HepG2 (cell line): ENCODE results near the gene POLRMT. TPM values are rescaled to one million over a fixed set of nuclear protein-coding genes. Genes with fewer than 3 reads are reported as not detected.

ENCODE experiments used
- CHCHD3 ChIP-seq: sonication (generic); formaldehyde crosslinking; IDR thresholded peaks from 2 replicates; pipeline ENCODE4 v1.8.0; 2022; ENCODE audit warnings: mild to moderate bottlenecking, missing genetic modification reagents, moderate library complexity
- CHD2 ChIP-seq: IDR thresholded peaks from 2 replicates; pipeline ENCODE4 v1.6.1; 2011; ENCODE audit warnings: low read depth, low read length, improper control_type of control experiment
- JUN ChIP-seq: sonication (generic); formaldehyde crosslinking; IDR thresholded peaks from 2 replicates; pipeline ENCODE4 v1.4.0; 2020; ENCODE audit warnings: mild to moderate bottlenecking, missing genetic modification reagents
- KDM6A ChIP-seq: IDR thresholded peaks from 2 replicates; pipeline ENCODE4 v1.6.1; 2016; ENCODE audit warnings: low read depth
- MBD4 ChIP-seq: IDR thresholded peaks from 2 replicates; pipeline ENCODE4 v1.6.1; 2012; ENCODE audit warnings: low read length, inconsistent platforms, borderline replicate concordance
- MIER3 ChIP-seq: IDR thresholded peaks from 2 replicates; pipeline ENCODE4 v1.6.1; 2016; ENCODE audit warnings: missing compliant biosample characterization, borderline replicate concordance
- NFIB ChIP-seq: sonication (generic); formaldehyde crosslinking; IDR thresholded peaks from 2 replicates; pipeline ENCODE4 v1.9.0; 2021; ENCODE audit warnings: missing genetic modification reagents, mild to moderate bottlenecking, borderline replicate concordance
- RAD21 ChIP-seq: fragments of 450-650 bp; formaldehyde crosslinking; IDR thresholded peaks from 2 replicates; pipeline ENCODE4 v1.5.0; 2020; ENCODE audit warnings: mild to moderate bottlenecking
- RXRA ChIP-seq: sonication (generic); formaldehyde crosslinking; IDR thresholded peaks from 2 replicates; pipeline ENCODE4 v1.5.1; 2020; ENCODE audit warnings: missing genetic modification reagents
- SIX4 ChIP-seq: sonication (generic); formaldehyde crosslinking; IDR thresholded peaks from 2 replicates; pipeline ENCODE4 v1.4.0; 2020; ENCODE audit warnings: missing genetic modification reagents
- SRY ChIP-seq: sonication (generic); formaldehyde crosslinking; IDR thresholded peaks from 2 replicates; pipeline ENCODE4 v1.8.0; 2022; ENCODE audit warnings: mild to moderate bottlenecking, missing genetic modification reagents
- TBX3 ChIP-seq: fragments of 450-650 bp; IDR thresholded peaks from 2 replicates; pipeline ENCODE4 v1.6.1; 2017; ENCODE audit warnings: antibody characterized with exemption, mild to moderate bottlenecking, inconsistent platforms, borderline replicate concordance
- TCF7 ChIP-seq: sonication (generic); IDR thresholded peaks from 2 replicates; pipeline ENCODE4 v1.6.1; 2016; ENCODE audit warnings: antibody characterized with exemption, low read depth
- ZFAT ChIP-seq: sonication (generic); formaldehyde crosslinking; conservative IDR thresholded peaks from 2 replicates; pipeline ENCODE4 v1.8.1; 2023; ENCODE audit warnings: missing genetic modification reagents, inconsistent platforms
- ZNF34 ChIP-seq: sonication (generic); formaldehyde crosslinking; IDR thresholded peaks from 2 replicates; pipeline ENCODE4 v1.4.0; 2020; ENCODE audit warnings: mild to moderate bottlenecking, missing genetic modification reagents, borderline replicate concordance
- ZNF644 ChIP-seq: IDR thresholded peaks from 2 replicates; pipeline ENCODE4 v1.6.1; 2016; ENCODE audit warnings: low read depth
- ZNF749 ChIP-seq: sonication (generic); formaldehyde crosslinking; IDR thresholded peaks from 2 replicates; pipeline ENCODE4 v1.8.0; 2022; ENCODE audit warnings: mild to moderate bottlenecking, missing genetic modification reagents, moderate library complexity, borderline replicate concordance
- ZNF839 ChIP-seq: sonication (generic); formaldehyde crosslinking; IDR thresholded peaks from 2 replicates; pipeline ENCODE4 v1.4.0; 2020; ENCODE audit warnings: missing genetic modification reagents, mild to moderate bottlenecking, borderline replicate concordance
- polyA plus RNA-seq, 8 experiments: library from polyadenylated mRNA; depleted of rRNA in 3 of 8; stranded (reverse) in 7 of 8; unstranded in 1 of 8; fragments of >200 nt; fragmentation: Illumina TruSeq in 4 of 8; extraction: Trizol in 4 of 8; gene quantifications; 2 replicates each; pipeline versions ENCODE4 v1.2.1 to v1.2.3, GENCODE V29; 2011 to 2016; ENCODE audit warnings: low read depth in 4 of 8, missing spikeins in 1 of 8, mixed read lengths in 1 of 8; ENCODE audit not compliant: insufficient read depth in 1 of 8
- total RNA-seq, 5 experiments: library from RNA; depleted of rRNA; stranded (reverse); fragments of >200 nt; fragmentation: Illumina TruSeq; extraction: Trizol; gene quantifications; 2 replicates each; pipeline ENCODE4 v1.2.3, GENCODE V29; 2016; ENCODE audit warnings: low read depth in 1 of 5
- TF ChIP-seq, protein P1 (sequence below): IDR thresholded peaks from 2 replicates; pipeline ENCODE4 v1.4.0; 2020; ENCODE audit warnings: mild to moderate bottlenecking, missing genetic modification reagents
- TF ChIP-seq, protein P2 (sequence below): sonication (generic); formaldehyde crosslinking; IDR thresholded peaks from 2 replicates; pipeline ENCODE4 v1.5.0; 2020; ENCODE audit warnings: mild to moderate bottlenecking, missing genetic modification reagents
- TF ChIP-seq, protein P3 (sequence below): sonication (generic); formaldehyde crosslinking; IDR thresholded peaks from 2 replicates; pipeline ENCODE4 v1.4.0; 2020; ENCODE audit warnings: mild to moderate bottlenecking, low read depth, missing genetic modification reagents
- TF ChIP-seq, protein P4 (sequence below): sonication (generic); formaldehyde crosslinking; IDR thresholded peaks from 2 replicates; pipeline ENCODE4 v1.4.0; 2020; ENCODE audit warnings: missing genetic modification reagents, borderline replicate concordance

Gene POLRMT
- total and polyA plus RNA-seq, 2 of the 13 experiments (the other 11 are each of a cell fraction or from before 2014, with no cell fraction given): 78.0 to 101 TPM

DNA sequence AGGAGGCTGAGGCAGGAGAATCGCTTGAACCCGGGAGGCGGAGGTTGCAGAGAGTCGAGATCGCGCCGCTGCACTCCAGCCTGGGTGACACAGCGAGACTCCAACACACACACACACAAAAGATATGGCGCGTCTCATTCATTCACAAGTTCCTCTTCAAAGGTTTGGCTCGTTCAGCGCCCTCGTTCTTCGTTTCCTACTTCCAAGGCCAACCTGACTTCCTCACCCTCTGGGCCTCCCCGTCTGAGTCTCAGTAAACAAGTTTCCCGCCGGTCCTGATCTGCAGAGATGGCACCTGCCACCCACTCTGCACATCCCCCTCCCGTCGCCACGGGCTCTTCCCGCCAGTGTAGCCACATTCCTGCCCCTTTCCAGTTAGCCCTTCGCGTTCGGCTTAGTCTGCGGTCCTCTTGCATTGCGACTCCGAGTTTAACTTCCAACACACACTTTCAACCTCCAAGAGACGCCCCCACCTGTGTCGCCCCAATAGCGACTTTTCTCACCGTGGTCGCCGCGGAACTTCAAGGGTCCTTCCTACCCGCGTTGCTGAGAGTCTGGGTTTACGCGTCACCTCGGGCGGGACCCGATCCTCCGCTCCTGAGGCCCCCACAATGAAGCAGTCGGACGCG is 62.3 kb downstream of the POLRMT start (continued):
- TF ChIP-seq SRY (peak; percentile 81), ZNF34 (no peak), MBD4 (no peak), RAD21 (CRISPR knock-in tag) (peak; percentile 29; the same call in 1 of the 2 replicates), ZFAT (no peak), CHD2 (0 out of 2 replicates have a peak, but pooled peaks have one; percentile 15), ZNF644 (CRISPR knock-in tag) (peak; percentile 24; the same call in 1 of the 2 replicates), CHCHD3 (CRISPR knock-in tag) (no peak), RXRA (peak; percentile 47; the same call in 1 of the 2 replicates), SIX4 (CRISPR knock-in tag) (no peak), ZNF839 (CRISPR knock-in tag) (no peak), KDM6A (CRISPR knock-in tag) (no peak), TCF7 (peak; percentile 36; the same call in 1 of the 2 replicates), MIER3 (no peak; the same call in 1 of the 2 replicates), JUN (CRISPR knock-in tag) (no peak), TBX3 (no peak), ZNF749 (no peak), NFIB (no peak)
- TF ChIP-seq, protein P1, sequence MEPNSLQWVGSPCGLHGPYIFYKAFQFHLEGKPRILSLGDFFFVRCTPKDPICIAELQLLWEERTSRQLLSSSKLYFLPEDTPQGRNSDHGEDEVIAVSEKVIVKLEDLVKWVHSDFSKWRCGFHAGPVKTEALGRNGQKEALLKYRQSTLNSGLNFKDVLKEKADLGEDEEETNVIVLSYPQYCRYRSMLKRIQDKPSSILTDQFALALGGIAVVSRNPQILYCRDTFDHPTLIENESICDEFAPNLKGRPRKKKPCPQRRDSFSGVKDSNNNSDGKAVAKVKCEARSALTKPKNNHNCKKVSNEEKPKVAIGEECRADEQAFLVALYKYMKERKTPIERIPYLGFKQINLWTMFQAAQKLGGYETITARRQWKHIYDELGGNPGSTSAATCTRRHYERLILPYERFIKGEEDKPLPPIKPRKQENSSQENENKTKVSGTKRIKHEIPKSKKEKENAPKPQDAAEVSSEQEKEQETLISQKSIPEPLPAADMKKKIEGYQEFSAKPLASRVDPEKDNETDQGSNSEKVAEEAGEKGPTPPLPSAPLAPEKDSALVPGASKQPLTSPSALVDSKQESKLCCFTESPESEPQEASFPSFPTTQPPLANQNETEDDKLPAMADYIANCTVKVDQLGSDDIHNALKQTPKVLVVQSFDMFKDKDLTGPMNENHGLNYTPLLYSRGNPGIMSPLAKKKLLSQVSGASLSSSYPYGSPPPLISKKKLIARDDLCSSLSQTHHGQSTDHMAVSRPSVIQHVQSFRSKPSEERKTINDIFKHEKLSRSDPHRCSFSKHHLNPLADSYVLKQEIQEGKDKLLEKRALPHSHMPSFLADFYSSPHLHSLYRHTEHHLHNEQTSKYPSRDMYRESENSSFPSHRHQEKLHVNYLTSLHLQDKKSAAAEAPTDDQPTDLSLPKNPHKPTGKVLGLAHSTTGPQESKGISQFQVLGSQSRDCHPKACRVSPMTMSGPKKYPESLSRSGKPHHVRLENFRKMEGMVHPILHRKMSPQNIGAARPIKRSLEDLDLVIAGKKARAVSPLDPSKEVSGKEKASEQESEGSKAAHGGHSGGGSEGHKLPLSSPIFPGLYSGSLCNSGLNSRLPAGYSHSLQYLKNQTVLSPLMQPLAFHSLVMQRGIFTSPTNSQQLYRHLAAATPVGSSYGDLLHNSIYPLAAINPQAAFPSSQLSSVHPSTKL (CRISPR knock-in tag): no peak; the same call in 1 of the 2 replicates
- TF ChIP-seq, protein P2, sequence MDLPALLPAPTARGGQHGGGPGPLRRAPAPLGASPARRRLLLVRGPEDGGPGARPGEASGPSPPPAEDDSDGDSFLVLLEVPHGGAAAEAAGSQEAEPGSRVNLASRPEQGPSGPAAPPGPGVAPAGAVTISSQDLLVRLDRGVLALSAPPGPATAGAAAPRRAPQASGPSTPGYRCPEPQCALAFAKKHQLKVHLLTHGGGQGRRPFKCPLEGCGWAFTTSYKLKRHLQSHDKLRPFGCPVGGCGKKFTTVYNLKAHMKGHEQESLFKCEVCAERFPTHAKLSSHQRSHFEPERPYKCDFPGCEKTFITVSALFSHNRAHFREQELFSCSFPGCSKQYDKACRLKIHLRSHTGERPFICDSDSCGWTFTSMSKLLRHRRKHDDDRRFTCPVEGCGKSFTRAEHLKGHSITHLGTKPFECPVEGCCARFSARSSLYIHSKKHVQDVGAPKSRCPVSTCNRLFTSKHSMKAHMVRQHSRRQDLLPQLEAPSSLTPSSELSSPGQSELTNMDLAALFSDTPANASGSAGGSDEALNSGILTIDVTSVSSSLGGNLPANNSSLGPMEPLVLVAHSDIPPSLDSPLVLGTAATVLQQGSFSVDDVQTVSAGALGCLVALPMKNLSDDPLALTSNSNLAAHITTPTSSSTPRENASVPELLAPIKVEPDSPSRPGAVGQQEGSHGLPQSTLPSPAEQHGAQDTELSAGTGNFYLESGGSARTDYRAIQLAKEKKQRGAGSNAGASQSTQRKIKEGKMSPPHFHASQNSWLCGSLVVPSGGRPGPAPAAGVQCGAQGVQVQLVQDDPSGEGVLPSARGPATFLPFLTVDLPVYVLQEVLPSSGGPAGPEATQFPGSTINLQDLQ: no peak
- TF ChIP-seq, protein P3, sequence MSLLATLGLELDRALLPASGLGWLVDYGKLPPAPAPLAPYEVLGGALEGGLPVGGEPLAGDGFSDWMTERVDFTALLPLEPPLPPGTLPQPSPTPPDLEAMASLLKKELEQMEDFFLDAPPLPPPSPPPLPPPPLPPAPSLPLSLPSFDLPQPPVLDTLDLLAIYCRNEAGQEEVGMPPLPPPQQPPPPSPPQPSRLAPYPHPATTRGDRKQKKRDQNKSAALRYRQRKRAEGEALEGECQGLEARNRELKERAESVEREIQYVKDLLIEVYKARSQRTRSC (CRISPR knock-in tag): no peak
- TF ChIP-seq, protein P4, sequence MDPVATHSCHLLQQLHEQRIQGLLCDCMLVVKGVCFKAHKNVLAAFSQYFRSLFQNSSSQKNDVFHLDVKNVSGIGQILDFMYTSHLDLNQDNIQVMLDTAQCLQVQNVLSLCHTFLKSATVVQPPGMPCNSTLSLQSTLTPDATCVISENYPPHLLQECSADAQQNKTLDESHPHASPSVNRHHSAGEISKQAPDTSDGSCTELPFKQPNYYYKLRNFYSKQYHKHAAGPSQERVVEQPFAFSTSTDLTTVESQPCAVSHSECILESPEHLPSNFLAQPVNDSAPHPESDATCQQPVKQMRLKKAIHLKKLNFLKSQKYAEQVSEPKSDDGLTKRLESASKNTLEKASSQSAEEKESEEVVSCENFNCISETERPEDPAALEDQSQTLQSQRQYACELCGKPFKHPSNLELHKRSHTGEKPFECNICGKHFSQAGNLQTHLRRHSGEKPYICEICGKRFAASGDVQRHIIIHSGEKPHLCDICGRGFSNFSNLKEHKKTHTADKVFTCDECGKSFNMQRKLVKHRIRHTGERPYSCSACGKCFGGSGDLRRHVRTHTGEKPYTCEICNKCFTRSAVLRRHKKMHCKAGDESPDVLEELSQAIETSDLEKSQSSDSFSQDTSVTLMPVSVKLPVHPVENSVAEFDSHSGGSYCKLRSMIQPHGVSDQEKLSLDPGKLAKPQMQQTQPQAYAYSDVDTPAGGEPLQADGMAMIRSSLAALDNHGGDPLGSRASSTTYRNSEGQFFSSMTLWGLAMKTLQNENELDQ (CRISPR knock-in tag): no peak
